Lower leg skin (tissue), 4 donors: ENCODE results near the gene SMIM22. TPM values are rescaled to one million over a fixed set of nuclear protein-coding genes. Genes with fewer than 3 reads are reported as not detected.

ENCODE experiments used
- DNase-seq, 2 donors: peaks; one replicate each; pipeline ENCODE4 v3.0.0-alpha.2; 2019; ENCODE audit warnings: low spot score in 2 of 2
- H3K4me3 ChIP-seq: fragments of 200-600 bp; sonication (generic); 2 replicates; pipeline ENCODE4 v1.5.1; 2017; ENCODE audit warnings: mild to moderate bottlenecking, low read depth; ENCODE audit not compliant: poor library complexity, severe bottlenecking
- POLR2A ChIP-seq, 2 donors: fragments of 450-650 bp; IDR thresholded peaks; one replicate each; pipeline ENCODE4 v1.6.1; 2016 to 2017; ENCODE audit warnings: antibody characterized with exemption in 2 of 2, mild to moderate bottlenecking in 1 of 2, moderate library complexity in 1 of 2
- WGBS, 2 donors: methylation state at CpG; one replicate each; pipeline ENCODE4 v1.1.5; 2018; 5-methylcytosine and 5-hydroxymethylcytosine counted together
- intact Hi-C: fragments of 100-400 bp; cut with DNase I; formaldehyde crosslinking; loops from one replicate; pipeline ENCODE4 v1.15.0; 2023; ENCODE audit warnings: low total_unique reads
- total RNA-seq, 4 donors: library from RNA; depleted of rRNA; stranded (reverse); fragments of >200 nt; gene quantifications; one replicate each; pipeline ENCODE4 v1.1.0, GENCODE V29; 2016
- TF ChIP-seq, protein P1 (sequence below), 3 donors: fragments of 450-650 bp; IDR thresholded peaks; one replicate each; pipeline ENCODE4 v1.5.1; 2016; ENCODE audit warnings: antibody characterized with exemption in 3 of 3, mild to moderate bottlenecking in 3 of 3, moderate library complexity in 2 of 3

SMIM22 gene, protein sequence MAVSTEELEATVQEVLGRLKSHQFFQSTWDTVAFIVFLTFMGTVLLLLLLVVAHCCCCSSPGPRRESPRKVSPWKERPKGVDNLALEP
- 10 to 100 TPM in 1 of 4 donors, 1 to 10 TPM in 2, not detected in 1; 6.6 to 10.6 (median 7.6) TPM for total RNA-seq

DNA sequence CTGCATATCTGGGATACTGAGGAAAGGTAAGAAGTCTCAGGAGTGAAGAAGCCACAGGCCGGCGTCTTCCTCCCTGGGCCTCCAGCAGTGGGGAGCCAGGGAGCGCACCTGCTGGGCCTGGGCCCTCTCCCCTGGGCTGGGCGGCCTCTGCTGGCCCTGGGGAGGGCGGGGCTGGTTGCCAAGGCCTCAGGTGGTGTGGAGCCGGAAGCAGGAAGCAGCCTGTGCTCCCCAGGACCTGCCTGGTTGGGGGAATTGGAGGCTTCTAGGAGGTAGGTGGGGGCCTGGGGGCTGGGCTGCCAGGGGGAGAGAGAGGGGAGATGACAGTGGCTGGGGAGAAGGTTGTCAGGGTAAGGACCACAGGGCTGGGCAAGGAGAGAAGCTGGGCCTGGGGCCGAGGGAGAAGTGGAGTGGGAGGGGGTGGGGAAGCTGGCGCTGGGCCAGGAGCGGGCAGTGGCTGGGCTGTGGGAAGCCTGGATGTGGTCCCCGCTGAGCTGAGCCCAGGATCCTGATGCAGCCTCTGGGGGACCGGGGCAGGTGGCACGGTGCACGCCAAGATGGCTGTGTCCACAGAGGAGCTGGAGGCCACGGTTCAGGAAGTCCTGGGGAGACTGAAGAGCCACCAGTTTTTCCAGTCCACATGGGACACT lies at the start of gene SMIM22:
Gene SMIM22 (plus strand): TSS at position 189 of the 647 bp plus-strand sequence. CDS start 366 bp downstream, at position 555.
- no peak within 1 kb of the TSS for H3K4me3 ChIP-seq
- no peak for DNase-seq
- TF ChIP-seq, protein P1, sequence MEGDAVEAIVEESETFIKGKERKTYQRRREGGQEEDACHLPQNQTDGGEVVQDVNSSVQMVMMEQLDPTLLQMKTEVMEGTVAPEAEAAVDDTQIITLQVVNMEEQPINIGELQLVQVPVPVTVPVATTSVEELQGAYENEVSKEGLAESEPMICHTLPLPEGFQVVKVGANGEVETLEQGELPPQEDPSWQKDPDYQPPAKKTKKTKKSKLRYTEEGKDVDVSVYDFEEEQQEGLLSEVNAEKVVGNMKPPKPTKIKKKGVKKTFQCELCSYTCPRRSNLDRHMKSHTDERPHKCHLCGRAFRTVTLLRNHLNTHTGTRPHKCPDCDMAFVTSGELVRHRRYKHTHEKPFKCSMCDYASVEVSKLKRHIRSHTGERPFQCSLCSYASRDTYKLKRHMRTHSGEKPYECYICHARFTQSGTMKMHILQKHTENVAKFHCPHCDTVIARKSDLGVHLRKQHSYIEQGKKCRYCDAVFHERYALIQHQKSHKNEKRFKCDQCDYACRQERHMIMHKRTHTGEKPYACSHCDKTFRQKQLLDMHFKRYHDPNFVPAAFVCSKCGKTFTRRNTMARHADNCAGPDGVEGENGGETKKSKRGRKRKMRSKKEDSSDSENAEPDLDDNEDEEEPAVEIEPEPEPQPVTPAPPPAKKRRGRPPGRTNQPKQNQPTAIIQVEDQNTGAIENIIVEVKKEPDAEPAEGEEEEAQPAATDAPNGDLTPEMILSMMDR (IDR thresholded peaks at IDR 0.05) = no peak
- TF ChIP-seq POLR2A (IDR thresholded peaks at IDR 0.05) = no peak
- intact Hi-C loops = no loop called here
- WGBS, 2 donors = 61 to 62% methylated on average over 12 to 14 of the region's 14 CpGs

GRCh38 chr16:4746215-4746614 lies 49.0 kb upstream of the SMIM22 start:
- TF ChIP-seq POLR2A (IDR thresholded peaks at IDR 0.05) = no peak
- TF ChIP-seq, protein P1 (IDR thresholded peaks at IDR 0.05) = no peak
- 85 to 92% methylated on average over 8 of the region's 8 CpGs for WGBS, 2 donors
- H3K4me3 ChIP-seq = no peak overlapping the region
- intact Hi-C loops = no loop called here
- no peak for DNase-seq

- intact Hi-C loops = no loop called here
- TF ChIP-seq, protein P1 (IDR thresholded peaks at IDR 0.05) = no peak
- TF ChIP-seq POLR2A (IDR thresholded peaks at IDR 0.05) = no peak
- no peak for DNase-seq
These were observed 48.1 kb upstream of the SMIM22 start for GRCh38 chr16:4746991-4747574.

GRCh38 chr16:4747906-4748681 lies 47.1 kb upstream of the SMIM22 start:
- TF ChIP-seq POLR2A (IDR thresholded peaks at IDR 0.05) = no peak
- TF ChIP-seq, protein P1 (IDR thresholded peaks at IDR 0.05) = no peak
- 69 to 71% methylated on average over 14 of the region's 14 CpGs for WGBS, 2 donors
- DNase-seq = no peak
- intact Hi-C loops = no loop called here
- H3K4me3 ChIP-seq = no peak overlapping the region

More at GRCh38 chr16:4746991-4747574, 48.1 kb upstream of the SMIM22 start:
- WGBS, 2 donors = 29 to 43% methylated on average over 13 of the region's 15 CpGs
- H3K4me3 ChIP-seq = no peak overlapping the region

GRCh38 chr16:4748682-4749411 lies 46.3 kb upstream of the SMIM22 start:
- H3K4me3 ChIP-seq = no peak overlapping the region
- intact Hi-C loops = no loop called here
- no peak for DNase-seq
- TF ChIP-seq POLR2A (IDR thresholded peaks at IDR 0.05) = no peak
- 86 to 89% methylated on average over 12 to 16 of the region's 16 CpGs for WGBS, 2 donors
